ENCODE measurements around the gene ZNF212. TPM values are rescaled to one million over a fixed set of nuclear protein-coding genes. Genes with fewer than 3 reads are reported as not detected.

The ZNF212 gene
- polyA plus RNA-seq, 1 of the 3 experiments (the other 2 are of a cell fraction), result 11.5 TPM

- Histone ChIP-seq H3K4me2 (peak overlapping the region; percentile 95), H3F3A (replicated peaks; ENCODE audit: insufficient read depth) (peaks cover 11% of the 10 kb centered on the region), H3K79me2 (ENCODE audit: insufficient read depth) (peaks cover 47% of the 10 kb centered on the region), H3K9ac (peak overlapping the region; percentile 85), H3K36me3 (replicated peaks in 1 of 2; ENCODE audit: control insufficient read depth in 1 of 2, insufficient read depth in 2 of 2, low read length in 1 of 2) (peaks cover 15 to 16% of the 10 kb centered on the region in 2 experiments), H3K4me3 (ENCODE audit: low read depth in 2 of 2, low read length in 1 of 2) (peak overlapping the region; percentile 90 to 91), H3K27me3 (ENCODE audit: insufficient read depth) (no peaks in the 10 kb centered on the region; the same call in 1 of the 2 replicates), H2AFZ (ENCODE audit: low read depth) (peak overlapping the region; percentile 97), H3K9me2 (no peaks in the 10 kb centered on the region), H4K20me1 (ENCODE audit: insufficient read depth) (peaks cover 16% of the 10 kb centered on the region), H3K27ac (ENCODE audit: low read depth in 2 of 2, low read length in 1 of 2) (peak overlapping the region; percentile 76 to 93), H3K9me3 (no peaks in the 10 kb centered on the region), H3K4me1 (ENCODE audit: control insufficient read depth in 1 of 2, insufficient read depth in 2 of 2, low read depth in 1 of 2, low read length in 1 of 2) (peaks cover 13 to 15% of the 10 kb centered on the region in 2 experiments; a peak in 2 of 4 replicates)
- TF ChIP-seq CTCF (IDR thresholded peaks at IDR 0.05), result no peak
- TF ChIP-seq TEAD4 (IDR thresholded peaks at IDR 0.05; ENCODE audit: borderline replicate concordance, insufficient read depth), result no peak
- TF ChIP-seq GATA2 (CRISPR knock-in tag; IDR thresholded peaks at IDR 0.05), result no peak
- no peak for TF ChIP-seq TCF12 (IDR thresholded peaks at IDR 0.05)
- TF ChIP-seq SIN3A (IDR thresholded peaks at IDR 0.05; ENCODE audit: borderline replicate concordance, low read depth, low read length), result no peak
- TF ChIP-seq USF1 (IDR thresholded peaks at IDR 0.05; ENCODE audit: borderline replicate concordance, low read depth), result no peak
- TF ChIP-seq MXI1 (IDR thresholded peaks at IDR 0.05; ENCODE audit: low read depth, low read length), result no peak
- TF ChIP-seq RFX5 (IDR thresholded peaks at IDR 0.05; ENCODE audit: low read length), result no peak
- TF ChIP-seq TAF1 (IDR thresholded peaks at IDR 0.05; ENCODE audit: borderline replicate concordance, low read depth, low read length), result no peak
- TF ChIP-seq ZBTB33 (IDR thresholded peaks at IDR 0.05; ENCODE audit: borderline replicate concordance, low read depth), result no peak
- TF ChIP-seq RXRA (IDR thresholded peaks at IDR 0.05; ENCODE audit: borderline replicate concordance, low read depth), result no peak
- no peak for TF ChIP-seq NRF1 (IDR thresholded peaks at IDR 0.05; ENCODE audit: low read depth, low read length)
- TF ChIP-seq USF2 (IDR thresholded peaks at IDR 0.05; ENCODE audit: borderline replicate concordance, low read depth, low read length), result no peak
- no peak for TF ChIP-seq FOXM1 (IDR thresholded peaks at IDR 0.05; ENCODE audit: low read depth)
- no peak for TF ChIP-seq POLR2AphosphoS5 (IDR thresholded peaks at IDR 0.05; ENCODE audit: low read depth, low read length)
- no peak for TF ChIP-seq SMC3 (IDR thresholded peaks at IDR 0.05; ENCODE audit: low read depth, low read length)
- TF ChIP-seq RCOR1 (IDR thresholded peaks at IDR 0.05; ENCODE audit: low read length), result no peak
- no peak for TF ChIP-seq IRF3 (IDR thresholded peaks at IDR 0.05; ENCODE audit: low read depth, low read length)
- ChIA-PET POLR2A (interaction anchor here (0.8 to 2.3 kb wide), 8 partner anchors 9 to 265 kb away, joined by 3 to 22 read pairs (median 4); partner anchors contain the start of genes ZNF398 and ZNF425), CTCF (interaction anchor here (0.8 to 6.7 kb wide), 23 partner anchors 9 to 547 kb away, joined by 3 to 83 read pairs (median 5); partner anchors contain the start of genes ZNF212, ZNF398, ZNF425 and ZNF783)
- no peak for DNase-seq
- 87% methylated on average over 4 of the region's 4 CpGs for WGBS (ENCODE audit: low lambda C conversion rate)
Measured at GRCh38 chr7:149194799-149195179, 44.7 kb upstream of the ZNF212 start.

All from SK-N-SH (cell line).